C4-2B (cell line): ENCODE measurements around the gene THOP1.

Experiments used
- CTCF ChIP-seq: fragments of 450-650 bp; conservative IDR thresholded peaks from 2 replicates; pipeline ENCODE4 v1.5.1; 2017; ENCODE audit warnings: mild to moderate bottlenecking
- ZFX ChIP-seq: fragments of 450-650 bp; IDR thresholded peaks from 2 replicates; pipeline ENCODE4 v1.6.1; 2017

GRCh38 chr19:2803486-2804155 lies 18.3 kb downstream of the THOP1 start:
- TF ChIP-seq CTCF, result no peak
- TF ChIP-seq ZFX, result no peak
